HG02610 (cell line): Measurements from ENCODE around the gene ITGA7.
"Not testable (repeated sequence)": the region's sequence is repeated elsewhere in the genome, so short reads cannot be mapped to it uniquely, and the experiment has no call there.

ENCODE experiments used
- ATAC-seq: cut with Tn5 transposase; IDR thresholded peaks from one replicate; pipeline ENCODE4 v1.9.1; 2021; ENCODE audit warnings: mild to moderate bottlenecking, moderate library complexity; ENCODE audit not compliant: unreplicated experiment

ITGA7 gene

GRCh38 chr12:55650620-55651298 lies 56.9 kb downstream of the ITGA7 start:
- ATAC-seq: not testable (repeated sequence)

- ATAC-seq: no peak
Observed at GRCh38 chr12:55647027-55647426, 60.7 kb downstream of the ITGA7 start.

GRCh38 chr12:55644591-55644990 lies 63.1 kb downstream of the ITGA7 start:
- ATAC-seq: no peak

- no peak for ATAC-seq
Observed at GRCh38 chr12:55642669-55643068, 65.0 kb downstream of the ITGA7 start.

GRCh38 chr12:55642267-55642666 lies 65.4 kb downstream of the ITGA7 start:
- ATAC-seq: no peak

- no peak for ATAC-seq
Observed at GRCh38 chr12:55641595-55641994, 66.1 kb downstream of the ITGA7 start.

- ATAC-seq: no peak
Observed at GRCh38 chr12:55637467-55637866, 70.2 kb downstream of the ITGA7 start.

- no peak for ATAC-seq
Observed at GRCh38 chr12:55636853-55637252, 70.9 kb downstream of the ITGA7 start, which contains the start of gene OR10P1. Gene OR10P1, plus strand, starts transcription at chr12:55636892. Its CDS starts 0 bp downstream, at chr12:55636892.

- ATAC-seq: peak; percentile 45
Observed at GRCh38 chr12:55636116-55636655, 71.5 kb downstream of the ITGA7 start.
